Liver (tissue), 9 donors: ENCODE results near the gene SLIT1. TPM values are rescaled to one million over a fixed set of nuclear protein-coding genes. Genes with fewer than 3 reads are reported as not detected.

Experiments used
- DNase-seq: peaks from one replicate; pipeline ENCODE4 v3.0.0-alpha.2; 2017; ENCODE audit warnings: low spot score
- H3K27ac ChIP-seq, 2 donors: one replicate each; pipeline ENCODE4 v1.7.0; 2013; ENCODE audit warnings: inconsistent platforms in 2 of 2, low read length in 2 of 2, control low read depth in 1 of 2, low read depth in 1 of 2, mild to moderate bottlenecking in 1 of 2
- H3K27me3 ChIP-seq, 4 donors: one replicate each; pipeline versions ENCODE4 v1.6.1 to v1.7.0; 2013; ENCODE audit warnings: low read length in 3 of 4, inconsistent platforms in 1 of 4, mild to moderate bottlenecking in 1 of 4, moderate library complexity in 1 of 4; ENCODE audit not compliant: control insufficient read depth in 4 of 4, insufficient read depth in 4 of 4
- H3K36me3 ChIP-seq, 4 donors: one replicate each; pipeline versions ENCODE4 v1.6.1 to v1.7.0; 2013; ENCODE audit warnings: low read length in 3 of 4, mild to moderate bottlenecking in 3 of 4, low read depth in 1 of 4, moderate library complexity in 1 of 4; ENCODE audit not compliant: control insufficient read depth in 4 of 4, insufficient read depth in 3 of 4
- H3K4me1 ChIP-seq, 4 donors: one replicate each; pipeline versions ENCODE4 v1.6.1 to v1.7.0; 2013; ENCODE audit warnings: low read length in 3 of 4, mild to moderate bottlenecking in 3 of 4, moderate library complexity in 1 of 4; ENCODE audit not compliant: control insufficient read depth in 4 of 4, insufficient read depth in 4 of 4
- H3K4me3 ChIP-seq, 3 donors: one replicate each; pipeline versions ENCODE4 v1.6.1 to v1.7.0; 2013; ENCODE audit warnings: low read length in 3 of 3, control low read depth in 1 of 3, low read depth in 1 of 3, mild to moderate bottlenecking in 1 of 3
- H3K9ac ChIP-seq, 2 donors: one replicate each; pipeline ENCODE4 v1.7.0; 2013; ENCODE audit warnings: low read length in 2 of 2, mild to moderate bottlenecking in 2 of 2, moderate library complexity in 2 of 2, control low read depth in 1 of 2, low read depth in 1 of 2
- H3K9me3 ChIP-seq, 4 donors: one replicate each; pipeline versions ENCODE4 v1.6.1 to v1.7.0; 2013; ENCODE audit warnings: low read length in 3 of 4; ENCODE audit not compliant: control insufficient read depth in 4 of 4
- ATF3 ChIP-seq: IDR thresholded peaks from 2 replicates; pipeline ENCODE4 v1.6.1; 2016; ENCODE audit warnings: antibody characterized with exemption
- CTCF ChIP-seq: fragments of 150-350 bp; IDR thresholded peaks from 2 replicates; pipeline ENCODE4 v1.5.1; 2017; ENCODE audit warnings: improper control_type of control experiment, low read depth, low read length; ENCODE audit not compliant: missing input control
- EGR1 ChIP-seq, 2 donors: IDR thresholded peaks; 2 replicates each; pipeline ENCODE4 v1.6.1; 2016 to 2018; ENCODE audit warnings: antibody characterized with exemption in 2 of 2, low read depth in 2 of 2
- FOXA1 ChIP-seq: IDR thresholded peaks from 2 replicates; pipeline ENCODE4 v1.6.1; 2016; ENCODE audit warnings: antibody characterized with exemption
- FOXA2 ChIP-seq: IDR thresholded peaks from 2 replicates; pipeline ENCODE4 v1.6.1; 2016; ENCODE audit warnings: antibody characterized with exemption
- GABPA ChIP-seq, 2 donors: IDR thresholded peaks in 1 of 2; conservative IDR thresholded peaks in 1 of 2; 2 replicates each; pipeline ENCODE4 v1.6.1; 2016; ENCODE audit warnings: antibody characterized with exemption in 2 of 2, mild to moderate bottlenecking in 1 of 2, moderate library complexity in 1 of 2
- HNF4G ChIP-seq: IDR thresholded peaks from 2 replicates; pipeline ENCODE4 v1.6.1; 2016; ENCODE audit warnings: antibody characterized with exemption
- MAX ChIP-seq: IDR thresholded peaks from 2 replicates; pipeline ENCODE4 v1.6.1; 2016; ENCODE audit warnings: antibody characterized with exemption
- NR2F2 ChIP-seq: IDR thresholded peaks from 2 replicates; pipeline ENCODE4 v1.6.1; 2016; ENCODE audit warnings: antibody characterized with exemption
- RAD21 ChIP-seq, 2 donors: IDR thresholded peaks; 2 replicates each; pipeline ENCODE4 v1.6.1; 2016; ENCODE audit warnings: antibody characterized with exemption in 2 of 2, mild to moderate bottlenecking in 2 of 2
- REST ChIP-seq: IDR thresholded peaks from 2 replicates; pipeline ENCODE4 v1.6.1; 2016; ENCODE audit warnings: antibody characterized with exemption, mild to moderate bottlenecking
- SP1 ChIP-seq: IDR thresholded peaks from 2 replicates; pipeline ENCODE4 v1.6.1; 2018; ENCODE audit warnings: antibody characterized with exemption, mild to moderate bottlenecking
- TAF1 ChIP-seq: conservative IDR thresholded peaks from 2 replicates; pipeline ENCODE4 v1.6.1; 2016; ENCODE audit warnings: antibody characterized with exemption, mild to moderate bottlenecking
- YY1 ChIP-seq: IDR thresholded peaks from 2 replicates; pipeline ENCODE4 v1.6.1; 2016; ENCODE audit warnings: antibody characterized with exemption, mild to moderate bottlenecking
- ZBTB33 ChIP-seq: IDR thresholded peaks from 2 replicates; pipeline ENCODE4 v1.6.1; 2016; ENCODE audit warnings: antibody characterized with exemption
- WGBS: extraction: QIAGEN DNeasy Blood & Tissue Kit; methylation state at CpG from one replicate; pipeline ENCODE4 v1.1.7; 2013; 5-methylcytosine and 5-hydroxymethylcytosine counted together
- polyA plus RNA-seq, 2 donors: library from polyadenylated mRNA; stranded (reverse) in 1 of 2; unstranded in 1 of 2; fragments of 200-250 nt in 1 of 2; fragments of >200 nt in 1 of 2; fragmentation: Nextera tagmentation in 1 of 2; extraction: Ambion mirVana in 1 of 2; gene quantifications; one replicate each; pipeline versions ENCODE4 v1.2.1 to v1.2.3, GENCODE V29; 2013 to 2015
- total RNA-seq, 2 donors: library from RNA; depleted of rRNA; stranded (reverse); fragments of >200 nt; gene quantifications; one replicate each; pipeline ENCODE4 v1.2.3, GENCODE V29; 2014
- donor health status: healthy.
- donor health status: healthy.
- donor health status: healthy.
- donor health status: healthy.
- donor health status: healthy.

The SLIT1 gene
- total and polyA plus RNA-seq, 4 donors, result under 0.01 to 0.14 (median 0.06) TPM

- no peak overlapping the region for H3K27ac ChIP-seq
- TF ChIP-seq TAF1 (no peak), NR2F2 (no peak), SP1 (no peak), HNF4G (no peak), EGR1 (IDR thresholded peaks at IDR 0.05; ENCODE audit: low read depth in 2 of 2) (no peak), ATF3 (no peak), REST (no peak), FOXA2 (no peak), ZBTB33 (no peak), GABPA (IDR thresholded peaks at IDR 0.05 in 1 of 2, conservative IDR thresholded peaks at IDR 0.05 in 1 of 2) (no peak), RAD21 (IDR thresholded peaks at IDR 0.05) (no peak), YY1 (no peak)
- no peaks in the 10 kb centered on the region for H3K36me3 ChIP-seq
- WGBS, result 71% methylated on average over 12 of the region's 12 CpGs
- no peaks in the 10 kb centered on the region for H3K4me1 ChIP-seq
- DNase-seq, result no peak
- no peak overlapping the region for H3K9ac ChIP-seq
- H3K4me3 ChIP-seq, result no peak overlapping the region
- no peaks in the 10 kb centered on the region for H3K27me3 ChIP-seq
- H3K9me3 ChIP-seq, result no peaks in the 10 kb centered on the region
Measured at GRCh38 chr10:97128516-97129154, 57.1 kb downstream of the SLIT1 start.

- no peaks in the 10 kb centered on the region for H3K36me3 ChIP-seq
- H3K9ac ChIP-seq, result no peak overlapping the region
- H3K4me1 ChIP-seq, result no peaks in the 10 kb centered on the region
- no peaks in the 10 kb centered on the region for H3K27me3 ChIP-seq
- TF ChIP-seq RAD21 (IDR thresholded peaks at IDR 0.05) (no peak), YY1 (no peak), SP1 (no peak)
- H3K27ac ChIP-seq, result no peak overlapping the region
- DNase-seq, result no peak
- no peak overlapping the region for H3K4me3 ChIP-seq
- no peaks in the 10 kb centered on the region for H3K9me3 ChIP-seq
- WGBS, result 74% methylated on average over 11 of the region's 11 CpGs
Measured at GRCh38 chr10:97128039-97128492, 57.7 kb downstream of the SLIT1 start.

GRCh38 chr10:97127509-97127908, 58.2 kb downstream of the SLIT1 start:
- Histone ChIP-seq H3K36me3 (no peaks in the 10 kb centered on the region), H3K4me3 (no peak overlapping the region), H3K27ac (no peak overlapping the region), H3K9me3 (no peaks in the 10 kb centered on the region), H3K9ac (no peak overlapping the region), H3K27me3 (peaks cover 0 to 2% (median 0%) of the 10 kb centered on the region in 4 donors), H3K4me1 (no peaks in the 10 kb centered on the region)
- no peak for DNase-seq
- WGBS, result 60% methylated on average over 7 of the region's 7 CpGs
- no peak for TF ChIP-seq MAX
- TF ChIP-seq EGR1 (IDR thresholded peaks at IDR 0.05; ENCODE audit: low read depth in 2 of 2), result no peak
- no peak for TF ChIP-seq ATF3
- no peak for TF ChIP-seq ZBTB33
- TF ChIP-seq TAF1, result no peak
- TF ChIP-seq FOXA1, result no peak
- TF ChIP-seq FOXA2, result no peak
- no peak for TF ChIP-seq RAD21 (IDR thresholded peaks at IDR 0.05)
- TF ChIP-seq CTCF, result no peak
- no peak for TF ChIP-seq NR2F2
